NCI-H748 treated with DMSO at 0.1 percent for 48 hours (cell line): ENCODE measurements around the gene GSK3A.
"Not testable (repeated sequence)": the region's sequence is repeated elsewhere in the genome, so short reads cannot be mapped to it uniquely, and the experiment has no call there.

Source experiments
- DNase-seq: peaks from one replicate; lab custom pipeline; 2025; lab: John Stamatoyannopoulos, UW

The GSK3A gene

GRCh38 chr19:42268704-42269477 is 26.5 kb upstream of the GSK3A start, which contains the start of gene CIC:
Gene CIC (plus strand): TSS chr19:42269252. CDS start chr19:42271784, 2,532 bp downstream.
- DNase-seq = peak; percentile 100

GRCh38 chr19:42268142-42268703 is 25.8 kb upstream of the GSK3A start:
- DNase-seq = peak; percentile 100

- no peak for DNase-seq
Observed at GRCh38 chr19:42267644-42268141, 25.3 kb upstream of the GSK3A start.

- not testable (repeated sequence) for DNase-seq
Observed at GRCh38 chr19:42266928-42267603, 24.7 kb upstream of the GSK3A start.

DNA sequence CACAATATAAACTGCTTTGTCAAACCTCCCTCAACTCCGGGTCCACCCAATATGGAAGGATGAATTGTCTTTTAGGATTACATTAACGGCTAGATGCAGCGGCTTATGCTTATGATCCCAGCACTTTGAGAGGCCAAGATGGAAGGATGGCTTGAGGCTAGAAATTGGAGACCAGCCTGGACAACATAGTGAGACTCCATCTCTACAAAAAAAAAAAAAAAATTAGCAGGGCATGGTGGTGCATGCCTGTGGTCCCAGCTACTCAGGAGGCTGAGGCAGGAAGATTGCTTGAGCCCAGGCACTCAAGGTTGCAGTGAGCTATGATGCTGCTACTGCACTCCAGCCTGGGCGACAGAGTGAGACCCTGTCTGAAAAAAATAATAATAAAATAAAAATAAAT is 23.7 kb upstream of the GSK3A start:
- DNase-seq = not testable (repeated sequence)

GRCh38 chr19:42261763-42262162 is 19.4 kb upstream of the GSK3A start:
- DNase-seq = no peak

DNA sequence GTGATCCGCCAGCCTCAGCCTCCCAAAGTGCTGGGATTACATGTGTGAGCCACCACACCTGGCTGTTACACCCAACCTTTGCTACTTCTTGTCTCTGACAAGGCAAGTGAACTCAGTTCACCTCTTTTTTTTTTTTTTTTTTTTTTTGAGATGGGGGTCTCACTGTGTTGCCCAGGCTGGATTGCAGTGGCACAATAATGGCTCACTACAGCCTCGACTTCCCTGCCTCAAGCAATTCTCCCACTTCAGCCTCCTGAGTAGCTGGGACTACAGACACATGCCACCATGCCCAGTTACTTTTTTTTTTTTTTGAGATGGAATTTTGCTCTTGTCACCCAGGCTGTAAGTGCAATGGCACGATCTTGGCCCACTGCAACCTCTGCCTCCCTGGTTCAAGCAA is 15.4 kb upstream of the GSK3A start:
- DNase-seq = not testable (repeated sequence)

DNA sequence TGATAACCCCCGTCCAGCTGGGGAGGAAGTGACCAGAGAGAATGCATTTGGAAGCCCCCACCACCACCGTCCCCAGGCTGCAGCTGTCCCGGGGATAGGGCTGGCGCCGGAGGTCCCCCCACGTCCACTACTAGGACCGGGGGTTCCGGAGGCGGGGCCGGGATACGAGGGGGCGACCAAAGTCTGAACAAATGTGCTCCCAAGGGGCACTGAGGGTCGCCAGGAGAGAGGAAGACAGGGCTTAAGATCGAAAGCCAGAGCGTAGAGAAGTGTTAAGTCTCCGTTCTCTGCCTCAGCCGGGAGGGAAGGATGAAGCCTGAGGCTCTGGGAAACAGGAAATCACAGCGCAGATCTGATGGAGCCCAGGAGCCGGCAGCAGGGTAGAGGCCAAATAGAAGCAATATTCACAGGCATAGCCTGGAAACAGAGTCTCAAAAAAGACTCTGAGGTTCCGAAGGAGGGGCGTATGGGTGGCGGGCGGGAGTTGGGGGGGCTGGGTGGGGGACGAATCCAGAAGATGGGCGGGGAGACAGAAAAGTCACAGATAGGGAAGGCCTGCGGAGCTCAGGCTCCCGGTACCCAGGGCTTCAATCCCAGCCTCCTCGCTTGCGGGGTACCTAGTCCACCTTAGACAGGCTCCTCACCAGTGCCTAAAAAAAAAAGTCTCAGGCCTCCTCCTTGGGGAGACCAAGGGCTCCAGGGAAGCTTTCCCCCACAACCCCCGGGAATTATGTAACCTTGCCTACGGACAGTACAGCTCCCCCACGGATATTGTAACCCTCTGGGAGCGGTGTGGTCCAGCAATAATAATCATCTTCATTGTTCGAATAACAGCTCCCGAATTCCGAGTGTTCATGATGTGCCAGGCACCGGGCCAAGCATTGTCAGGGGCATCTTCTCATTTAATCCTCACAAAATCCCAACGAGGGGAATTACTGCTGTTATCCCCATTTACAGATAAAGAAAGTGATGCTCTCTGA is 13.7 kb upstream of the GSK3A start:
- DNase-seq = peak; percentile 72

DNA sequence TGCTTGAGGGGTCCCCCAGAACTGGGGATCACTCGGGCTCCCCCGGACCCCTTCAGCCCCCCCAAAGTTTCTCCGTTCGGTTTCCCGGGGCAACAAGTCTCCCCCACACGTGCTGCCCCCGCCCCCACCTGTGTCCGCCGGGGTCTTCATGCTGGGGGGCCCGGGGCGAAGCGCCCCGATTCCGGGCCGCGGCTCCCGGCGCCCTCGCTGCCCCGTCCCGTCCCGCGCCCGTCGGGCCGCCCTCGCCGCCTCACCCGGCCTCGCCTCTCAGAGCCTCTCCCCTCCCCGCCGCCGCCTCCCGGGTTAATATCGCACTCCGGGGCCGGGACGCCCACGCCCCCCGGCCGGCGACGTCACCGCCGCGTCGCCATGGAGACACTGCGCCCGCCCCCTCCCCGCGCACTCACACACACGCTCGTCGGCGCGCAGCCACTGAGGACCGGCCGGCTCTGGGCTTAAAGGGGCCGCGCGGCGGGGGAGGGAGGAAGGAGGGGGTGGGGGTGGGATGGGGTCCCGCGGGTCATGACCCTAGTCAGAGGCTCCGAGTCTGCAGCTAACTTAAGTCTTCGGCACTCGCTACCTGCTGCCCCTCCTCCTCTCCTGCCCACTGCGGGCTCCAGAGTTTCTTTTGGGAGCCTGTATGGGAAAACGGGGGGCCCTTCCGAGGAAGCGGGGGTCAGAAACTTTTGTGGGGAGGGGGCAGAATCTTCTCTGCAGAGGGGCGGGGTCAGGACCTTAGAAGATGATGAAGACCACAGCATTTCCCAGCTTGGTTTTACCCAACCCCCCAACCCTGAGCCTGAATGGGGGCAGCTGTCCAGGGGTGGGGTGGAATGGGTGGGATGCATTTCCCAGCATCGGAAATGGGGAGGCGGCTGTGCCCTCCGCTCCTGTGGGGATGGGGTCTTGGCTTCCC is 12.7 kb upstream of the GSK3A start, which contains the start of gene ERF:
TSS of gene ERF (minus strand) at position 279 of the 916 bp plus-strand sequence. CDS start at position 150, 129 bp downstream.
- DNase-seq = peak; percentile 83

GRCh38 chr19:42254089-42254849 is 11.9 kb upstream of the GSK3A start:
- no peak for DNase-seq

- DNase-seq = peak; percentile 58
Observed at GRCh38 chr19:42253245-42254088, 11.1 kb upstream of the GSK3A start.

- DNase-seq = no peak
Observed at GRCh38 chr19:42252365-42253244, 10.2 kb upstream of the GSK3A start.

DNA sequence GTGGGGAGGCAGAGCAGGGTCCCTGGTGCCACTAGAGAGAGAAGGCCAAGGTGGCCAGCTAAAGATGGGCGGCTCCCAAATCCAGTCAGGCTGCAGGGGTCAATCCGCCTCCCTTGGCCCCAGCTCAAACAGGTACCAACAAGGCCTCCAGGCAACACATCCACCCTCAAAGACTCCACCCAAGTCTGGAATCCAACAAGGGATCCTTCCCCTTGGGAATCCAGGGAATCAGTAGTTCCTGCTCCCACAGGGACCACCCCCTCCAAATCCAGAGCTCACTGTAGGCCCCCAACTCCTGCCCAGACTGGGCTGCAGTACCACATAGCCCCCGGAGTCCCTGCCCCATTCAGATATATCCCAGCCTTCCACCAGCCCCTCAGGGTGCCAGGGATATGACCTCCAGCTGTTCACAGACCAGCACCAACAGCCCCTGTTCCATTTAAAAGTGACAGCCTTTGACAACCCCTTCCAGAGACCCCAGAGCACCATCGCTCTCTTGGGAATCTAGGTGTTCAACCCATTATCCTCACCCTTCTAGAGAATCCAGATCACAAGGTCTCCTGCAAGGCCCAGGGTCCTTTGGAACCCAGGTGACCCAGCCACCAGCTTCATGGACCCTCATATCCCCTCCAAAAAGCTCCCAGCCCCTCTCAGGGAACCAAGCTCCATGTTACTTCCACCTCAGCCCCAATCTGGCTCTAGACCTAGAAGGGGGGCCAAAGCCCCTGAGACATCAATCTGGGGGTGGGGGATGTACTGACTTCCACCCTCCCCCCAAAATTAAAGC is 9.4 kb upstream of the GSK3A start:
- DNase-seq = no peak

- no peak for DNase-seq
Observed at GRCh38 chr19:42250666-42251531, 8.5 kb upstream of the GSK3A start.

DNA sequence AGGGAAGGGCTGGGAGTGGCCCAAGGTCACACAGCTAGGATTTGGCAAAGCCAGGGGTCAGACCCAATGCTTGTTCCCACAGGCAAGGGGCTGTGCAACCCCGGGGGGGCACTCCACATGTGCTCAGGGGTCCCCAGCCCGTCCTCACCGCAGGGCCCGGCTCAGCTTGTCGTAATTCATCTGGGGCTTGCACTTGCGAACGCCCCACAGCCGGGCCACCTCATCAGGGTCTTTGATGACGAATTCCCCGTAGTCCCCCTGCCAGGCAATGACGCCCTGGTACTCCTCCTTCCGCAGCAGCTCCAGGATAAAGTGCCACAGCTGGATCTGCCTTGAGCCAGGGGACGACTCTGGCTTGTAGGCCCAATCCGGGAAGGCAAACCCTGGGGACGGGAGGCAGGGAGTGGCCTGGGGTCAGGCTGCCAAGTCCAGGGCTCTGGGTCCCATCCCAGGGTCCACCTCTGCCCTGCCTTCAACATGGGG is 7.8 kb upstream of the GSK3A start:
- no peak for DNase-seq

DNA sequence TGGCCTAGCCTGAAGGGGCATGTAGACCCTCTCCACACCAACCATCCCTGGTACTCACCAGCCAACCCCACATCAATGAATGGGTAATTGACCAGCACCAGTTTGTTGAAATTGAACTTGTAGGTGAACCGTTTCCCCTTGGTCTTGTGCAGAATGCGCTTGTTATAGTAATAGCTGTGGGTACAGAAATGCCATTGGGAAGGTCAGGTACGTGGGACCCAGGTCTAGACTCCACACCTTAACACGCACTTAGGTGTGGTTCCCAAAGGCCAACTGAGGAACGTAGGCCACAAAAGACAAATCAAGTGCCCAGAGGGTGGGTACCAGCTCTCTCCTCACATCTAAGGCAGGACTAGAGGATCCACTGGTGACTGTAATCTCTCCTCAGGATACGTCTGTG is 7.4 kb upstream of the GSK3A start:
- no peak for DNase-seq
